SK-N-SH treated with all-trans-retinoic acid at 6 μM for 48 hours (cell line): ENCODE results near the gene KSR2.

ENCODE experiments used
- ATAC-seq: fragments of 200-7000 bp; cut with Tn5 transposase; 3 replicates; pipeline ENCODE4 v1.9.1; 2020; ENCODE audit warnings: mild to moderate bottlenecking, moderate library complexity
- ARNTL ChIP-seq: fragments of 450-650 bp; formaldehyde crosslinking; IDR thresholded peaks from 2 replicates; pipeline ENCODE4 v1.5.0; 2020; ENCODE audit warnings: low read depth, mild to moderate bottlenecking, moderate library complexity, borderline replicate concordance
- CSDC2 ChIP-seq: fragments of 250-450 bp; sonication (Bioruptor Pico); IDR thresholded peaks from 2 replicates; pipeline ENCODE4 v1.5.0; 2020; ENCODE audit warnings: mild to moderate bottlenecking, moderate library complexity
- CSRNP3 ChIP-seq: fragments of 250-450 bp; sonication (Bioruptor Pico); IDR thresholded peaks from 2 replicates; pipeline ENCODE4 v1.5.1; 2021; ENCODE audit warnings: mild to moderate bottlenecking, moderate library complexity
- ESRRG ChIP-seq: fragments of 250-450 bp; sonication (Bioruptor Pico); IDR thresholded peaks from 2 replicates; pipeline ENCODE4 v1.6.1; 2021; ENCODE audit warnings: mild to moderate bottlenecking
- GLIS3 ChIP-seq: fragments of 250-450 bp; sonication (Bioruptor Pico); IDR thresholded peaks from 2 replicates; pipeline ENCODE4 v1.5.0; 2020; ENCODE audit warnings: mild to moderate bottlenecking, moderate library complexity
- ISL1 ChIP-seq: fragments of 250-450 bp; sonication (Bioruptor Pico); IDR thresholded peaks from 2 replicates; pipeline ENCODE4 v2.1.2; 2022; ENCODE audit warnings: mild to moderate bottlenecking, moderate library complexity
- OSR1 ChIP-seq: fragments of 250-450 bp; sonication (Bioruptor Pico); IDR thresholded peaks from 2 replicates; pipeline ENCODE4 v1.8.0; 2022; ENCODE audit warnings: moderate library complexity, mild to moderate bottlenecking, inconsistent platforms
- PATZ1 ChIP-seq: fragments of 250-450 bp; sonication (Bioruptor Pico); IDR thresholded peaks from 2 replicates; pipeline ENCODE4 v1.8.0; 2020; ENCODE audit warnings: mild to moderate bottlenecking, moderate library complexity, borderline replicate concordance
- POU6F1 ChIP-seq: fragments of 250-450 bp; sonication (Bioruptor Pico); IDR thresholded peaks from 2 replicates; pipeline ENCODE4 v1.8.0; 2021; ENCODE audit warnings: low read depth, mild to moderate bottlenecking, moderate library complexity, borderline replicate concordance
- PPARA ChIP-seq: fragments of 250-450 bp; sonication (Bioruptor Pico); IDR thresholded peaks from 2 replicates; pipeline ENCODE4 v1.5.0; 2020; ENCODE audit warnings: mild to moderate bottlenecking, borderline replicate concordance
- RARB ChIP-seq: fragments of 250-450 bp; sonication (Bioruptor Pico); IDR thresholded peaks from 2 replicates; pipeline ENCODE4 v1.8.0; 2021; ENCODE audit warnings: mild to moderate bottlenecking, moderate library complexity
- TCF4 ChIP-seq: fragments of 250-450 bp; sonication (Bioruptor Pico); IDR thresholded peaks from 2 replicates; pipeline ENCODE4 v1.8.0; 2021; ENCODE audit warnings: mild to moderate bottlenecking, moderate library complexity, borderline replicate concordance
- TOX ChIP-seq: fragments of 250-450 bp; sonication (Bioruptor Pico); IDR thresholded peaks from 2 replicates; pipeline ENCODE4 v1.8.0; 2021; ENCODE audit warnings: mild to moderate bottlenecking, moderate library complexity, borderline replicate concordance
- TSHZ2 ChIP-seq: fragments of 250-450 bp; sonication (Bioruptor Pico); IDR thresholded peaks from 2 replicates; pipeline ENCODE4 v1.5.0; 2020; ENCODE audit warnings: mild to moderate bottlenecking, moderate library complexity
- ZC3H10 ChIP-seq: fragments of 250-450 bp; sonication (Bioruptor Pico); IDR thresholded peaks from 2 replicates; pipeline ENCODE4 v1.5.1; 2021; ENCODE audit warnings: mild to moderate bottlenecking, moderate library complexity
- ZFP30 ChIP-seq: fragments of 450-650 bp; formaldehyde crosslinking; IDR thresholded peaks from 2 replicates; pipeline ENCODE4 v1.5.0; 2022; ENCODE audit warnings: mild to moderate bottlenecking, moderate library complexity
- ZNF70 ChIP-seq: fragments of 450-650 bp; formaldehyde crosslinking; IDR thresholded peaks from 2 replicates; pipeline ENCODE4 v1.5.0; 2020; ENCODE audit warnings: mild to moderate bottlenecking, moderate library complexity
- ZNF8 ChIP-seq: fragments of 450-650 bp; formaldehyde crosslinking; IDR thresholded peaks from 2 replicates; pipeline ENCODE4 v1.5.0; 2020; ENCODE audit warnings: mild to moderate bottlenecking, moderate library complexity

Gene KSR2

GRCh38 chr12:117555889-117556288 is 412.9 kb downstream of the KSR2 start:
- ATAC-seq = no peak
- no peak for TF ChIP-seq PATZ1 (CRISPR knock-in tag)
- TF ChIP-seq TOX (CRISPR knock-in tag) = no peak
- no peak for TF ChIP-seq ZNF70
- no peak for TF ChIP-seq OSR1
- TF ChIP-seq TCF4 (CRISPR knock-in tag) = no peak
- no peak for TF ChIP-seq ZNF8
- TF ChIP-seq ISL1 (CRISPR knock-in tag) = no peak
- no peak for TF ChIP-seq CSRNP3 (CRISPR knock-in tag)
- no peak for TF ChIP-seq RARB (CRISPR knock-in tag)
- no peak for TF ChIP-seq ARNTL (CRISPR knock-in tag)
- no peak for TF ChIP-seq TSHZ2 (CRISPR knock-in tag)
- TF ChIP-seq, all 23 proteins: peak for 0

GRCh38 chr12:117552971-117553370 is 415.8 kb downstream of the KSR2 start:
- no peak for ATAC-seq
- TF ChIP-seq PATZ1 (CRISPR knock-in tag) = no peak
- TF ChIP-seq TOX (CRISPR knock-in tag) = no peak
- TF ChIP-seq, all 23 proteins: peak for 0

- ATAC-seq = no peak
- TF ChIP-seq TCF4 (CRISPR knock-in tag) (no peak), TOX (CRISPR knock-in tag) (no peak), ARNTL (CRISPR knock-in tag) (no peak), GLIS3 (CRISPR knock-in tag) (no peak), POU6F1 (no peak), CSRNP3 (CRISPR knock-in tag) (no peak), OSR1 (no peak), ZC3H10 (no peak), PPARA (CRISPR knock-in tag) (no peak), PATZ1 (CRISPR knock-in tag) (no peak), CSDC2 (no peak), ZFP30 (CRISPR knock-in tag) (no peak), TSHZ2 (CRISPR knock-in tag) (no peak), ESRRG (no peak)
- TF ChIP-seq, all 23 proteins: peak for 0
Observed at GRCh38 chr12:117551665-117552064, 417.1 kb downstream of the KSR2 start.
